GM12874 (cell line): ENCODE measurements around the gene RAB27A.

Experiments
- CTCF ChIP-seq: IDR thresholded peaks from 2 replicates; pipeline ENCODE4 v1.5.1; 2011; ENCODE audit warnings: low read depth, mild to moderate bottlenecking, control low read depth, low read length, moderate library complexity; ENCODE audit not compliant: insufficient read depth

The RAB27A gene

GRCh38 chr15:55288006-55288717 is 1.5 kb downstream of the RAB27A start:
- no peak for TF ChIP-seq CTCF

GRCh38 chr15:55284426-55284825 is 5.2 kb downstream of the RAB27A start:
- no peak for TF ChIP-seq CTCF

- TF ChIP-seq CTCF = no peak
Measured at GRCh38 chr15:55283379-55284147, 6.0 kb downstream of the RAB27A start.

GRCh38 chr15:55282284-55282833 is 7.3 kb downstream of the RAB27A start:
- TF ChIP-seq CTCF = no peak

GRCh38 chr15:55281517-55282228 is 7.9 kb downstream of the RAB27A start:
- TF ChIP-seq CTCF = no peak

GRCh38 chr15:55279746-55280351 is 9.8 kb downstream of the RAB27A start:
- no peak for TF ChIP-seq CTCF
